Inflammatory macrophage treated with lipopolysaccharide for 4 hours (primary cell): ENCODE measurements around the gene TEKT4.
"Not testable (repeated sequence)": the region's sequence is repeated elsewhere in the genome, so short reads cannot be mapped to it uniquely, and the experiment has no call there.

Experiments used
- DNase-seq: peaks from one replicate; pipeline ENCODE4 v3.0.0-alpha.2; 2020

The TEKT4 gene

GRCh38 chr2:94871226-94872087, at the start of gene TEKT4:
Gene TEKT4, plus strand, starts transcription at chr2:94871430. Its CDS starts 150 bp downstream, at chr2:94871580.
- no peak for DNase-seq

GRCh38 chr2:94839224-94839623, 32.0 kb upstream of the TEKT4 start:
- not testable (repeated sequence) for DNase-seq

GRCh38 chr2:94856856-94857255, 14.4 kb upstream of the TEKT4 start:
- DNase-seq, result not testable (repeated sequence)

GRCh38 chr2:94857367-94858162, 13.7 kb upstream of the TEKT4 start:
- DNase-seq, result not testable (repeated sequence)

GRCh38 chr2:94858163-94858888, 12.9 kb upstream of the TEKT4 start:
- DNase-seq, result not testable (repeated sequence)

GRCh38 chr2:94861308-94862152, 9.7 kb upstream of the TEKT4 start:
- DNase-seq, result no peak

GRCh38 chr2:94862903-94863302, 8.3 kb upstream of the TEKT4 start:
- not testable (repeated sequence) for DNase-seq

- DNase-seq, result no peak
These were observed 2.1 kb upstream of the TEKT4 start for GRCh38 chr2:94869131-94869530.

- DNase-seq, result no peak
These were observed 1.4 kb upstream of the TEKT4 start for GRCh38 chr2:94869552-94870439.

GRCh38 chr2:94870440-94871225, 597 bp upstream of the TEKT4 start:
- peak; percentile 1 for DNase-seq

- DNase-seq, result no peak
These were observed 923 bp downstream of the TEKT4 start for GRCh38 chr2:94872088-94872618.

GRCh38 chr2:94872676-94873361, 1.6 kb downstream of the TEKT4 start:
- DNase-seq, result no peak

- DNase-seq, result no peak
These were observed 2.4 kb downstream of the TEKT4 start for GRCh38 chr2:94873362-94874276.

GRCh38 chr2:94874277-94874997, 3.2 kb downstream of the TEKT4 start:
- peak; percentile 35 for DNase-seq

- no peak for DNase-seq
These were observed 4.0 kb downstream of the TEKT4 start for GRCh38 chr2:94875064-94875819.

GRCh38 chr2:94875820-94876522, 4.7 kb downstream of the TEKT4 start:
- no peak for DNase-seq
